Stomach (tissue), 4 donors: Measurements from ENCODE around the gene PCMT1.

Experiments used
- POLR2A ChIP-seq, 4 donors: fragments of 450-650 bp; IDR thresholded peaks; one replicate each; pipeline ENCODE4 v1.6.1; 2016; ENCODE audit warnings: antibody characterized with exemption in 4 of 4, control low read depth in 2 of 4, mild to moderate bottlenecking in 1 of 4, moderate library complexity in 1 of 4
- TF ChIP-seq, protein P1 (sequence below), 7 experiments: fragments of 450-650 bp in 4 of 7; fragments of 200-600 bp in 3 of 7; sonication (generic) in 3 of 7; IDR thresholded peaks; one replicate each; pipeline ENCODE4 v1.5.1; 2016 to 2019; ENCODE audit warnings: antibody characterized with exemption in 7 of 7, control low read depth in 2 of 7, mild to moderate bottlenecking in 1 of 7

DNA sequence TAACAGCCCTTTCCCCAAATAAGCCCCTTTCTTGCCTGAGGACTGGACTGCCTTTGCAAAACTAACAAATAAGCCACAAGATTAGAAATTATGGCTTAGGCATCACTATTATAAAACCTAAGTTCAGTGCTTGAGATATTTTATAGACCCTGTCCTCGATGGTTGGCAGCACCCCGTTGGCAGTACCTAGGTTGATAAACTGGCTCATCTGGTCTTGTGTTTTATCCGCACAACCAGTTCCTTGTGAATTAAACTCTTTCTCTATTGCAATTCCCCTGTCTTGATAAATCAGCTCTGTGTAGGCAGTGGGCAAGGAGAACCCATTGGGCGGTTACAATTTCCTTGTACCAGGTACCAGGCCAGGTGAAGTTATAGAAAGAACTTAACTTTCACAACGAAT, 108.0 kb downstream of the PCMT1 start:
- TF ChIP-seq, protein P1, sequence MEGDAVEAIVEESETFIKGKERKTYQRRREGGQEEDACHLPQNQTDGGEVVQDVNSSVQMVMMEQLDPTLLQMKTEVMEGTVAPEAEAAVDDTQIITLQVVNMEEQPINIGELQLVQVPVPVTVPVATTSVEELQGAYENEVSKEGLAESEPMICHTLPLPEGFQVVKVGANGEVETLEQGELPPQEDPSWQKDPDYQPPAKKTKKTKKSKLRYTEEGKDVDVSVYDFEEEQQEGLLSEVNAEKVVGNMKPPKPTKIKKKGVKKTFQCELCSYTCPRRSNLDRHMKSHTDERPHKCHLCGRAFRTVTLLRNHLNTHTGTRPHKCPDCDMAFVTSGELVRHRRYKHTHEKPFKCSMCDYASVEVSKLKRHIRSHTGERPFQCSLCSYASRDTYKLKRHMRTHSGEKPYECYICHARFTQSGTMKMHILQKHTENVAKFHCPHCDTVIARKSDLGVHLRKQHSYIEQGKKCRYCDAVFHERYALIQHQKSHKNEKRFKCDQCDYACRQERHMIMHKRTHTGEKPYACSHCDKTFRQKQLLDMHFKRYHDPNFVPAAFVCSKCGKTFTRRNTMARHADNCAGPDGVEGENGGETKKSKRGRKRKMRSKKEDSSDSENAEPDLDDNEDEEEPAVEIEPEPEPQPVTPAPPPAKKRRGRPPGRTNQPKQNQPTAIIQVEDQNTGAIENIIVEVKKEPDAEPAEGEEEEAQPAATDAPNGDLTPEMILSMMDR (IDR thresholded peaks at IDR 0.05): no peak
- TF ChIP-seq POLR2A (IDR thresholded peaks at IDR 0.05): no peak
